PC-3 (cell line): ENCODE measurements around the gene TMEM30B.

Experiments used
- CTCF ChIP-seq: fragments of 300-600 bp; sonication (generic); conservative IDR thresholded peaks from 2 replicates; pipeline ENCODE4 v1.5.1; 2017; ENCODE audit warnings: antibody characterized with exemption, low read depth, mild to moderate bottlenecking, low read length
- EZH2 ChIP-seq: fragments of 300-600 bp; sonication (generic); IDR thresholded peaks from one replicate; pipeline ENCODE4 v1.6.1; 2017; ENCODE audit warnings: antibody characterized with exemption, mild to moderate bottlenecking, low read length; ENCODE audit not compliant: unreplicated experiment

GRCh38 chr14:61247935-61248334, 33.2 kb downstream of the TMEM30B start:
- TF ChIP-seq CTCF = no peak
- TF ChIP-seq EZH2 = no peak
